IMR-90 (cell line): ENCODE measurements around the gene DPRX. TPM values are rescaled to one million over a fixed set of nuclear protein-coding genes. Genes with fewer than 3 reads are reported as not detected.

Source experiments
- ATAC-seq: fragments of 200-7000 bp; cut with Tn5 transposase; 2 replicates; pipeline ENCODE4 v1.9.1; 2020; ENCODE audit warnings: low read depth, mild to moderate bottlenecking, moderate library complexity
- BruUV-seq: library from RNA; stranded (reverse); fragments of 400-500 nt; replicated peaks from 2 replicates; lab custom pipeline; 2021; lab: Mats Ljungman, UMichigan
- CTCF ChIA-PET: fragments of 300-600 bp; formaldehyde crosslinking; extraction: SDS; loops from one replicate; lab custom pipeline; 2021; ENCODE audit warnings: antibody characterized with exemption; lab: Yijun Ruan, JAX
- POLR2A ChIA-PET: fragments of 300-600 bp; sonication (Branson Sonifier 250); formaldehyde crosslinking; loops from one replicate; lab custom pipeline; 2022; ENCODE audit warnings: antibody characterized with exemption; ENCODE audit not compliant: unreplicated experiment; lab: Charles Lee
- DNase-seq: peaks from one replicate; pipeline ENCODE4 v3.0.0; 2013
- H2AFZ ChIP-seq: replicated peaks from 2 replicates; pipeline ENCODE3; 2013; ENCODE audit warnings: low read length, mild to moderate bottlenecking; ENCODE audit not compliant: poor library complexity
- H2AK5ac ChIP-seq: 2 replicates; pipeline ENCODE4 v1.6.1; 2013; ENCODE audit warnings: low read depth, low read length, inconsistent platforms
- H2AK9ac ChIP-seq: replicated peaks from 2 replicates; pipeline ENCODE3; 2013; ENCODE audit warnings: mild to moderate bottlenecking, low read depth, low read length, moderate library complexity; ENCODE audit not compliant: poor library complexity
- H2BK120ac ChIP-seq: 2 replicates; pipeline ENCODE4 v1.6.1; 2013; ENCODE audit warnings: low read depth, low read length, inconsistent platforms
- H2BK15ac ChIP-seq: 3 replicates; pipeline ENCODE4 v1.6.1; 2013; ENCODE audit warnings: low read depth, low read length, inconsistent platforms
- H2BK20ac ChIP-seq: 2 replicates; pipeline ENCODE4 v1.6.1; 2013; ENCODE audit warnings: low read depth, mild to moderate bottlenecking, inconsistent platforms, low read length, moderate library complexity
- H2BK5ac ChIP-seq: 2 replicates; pipeline ENCODE4 v1.6.1; 2013; ENCODE audit warnings: mild to moderate bottlenecking, low read depth, low read length, inconsistent platforms; ENCODE audit not compliant: poor library complexity, severe bottlenecking
- H3K14ac ChIP-seq: replicated peaks from 2 replicates; pipeline ENCODE4 v1.6.1; 2013; ENCODE audit warnings: low read depth, low read length, inconsistent platforms
- H3K18ac ChIP-seq: 2 replicates; pipeline ENCODE4 v1.6.1; 2013; ENCODE audit warnings: low read depth, low read length, control low read depth
- H3K23ac ChIP-seq: 2 replicates; pipeline ENCODE4 v1.6.1; 2013; ENCODE audit warnings: low read depth, low read length, inconsistent platforms
- H3K27ac ChIP-seq: 2 replicates; pipeline ENCODE4 v1.5.1; 2013; ENCODE audit warnings: mild to moderate bottlenecking, control low read depth, low read length; ENCODE audit not compliant: insufficient read depth
- H3K27me3 ChIP-seq: 2 replicates; pipeline ENCODE4 v1.6.1; 2013; ENCODE audit warnings: low read length; ENCODE audit not compliant: control insufficient read depth, insufficient read depth
- H3K36me3 ChIP-seq: 2 replicates; pipeline ENCODE4 v1.6.1; 2013; ENCODE audit warnings: low read length, mixed read lengths; ENCODE audit not compliant: control insufficient read depth, insufficient read depth
- H3K4ac ChIP-seq: 2 replicates; pipeline ENCODE4 v1.6.1; 2013; ENCODE audit warnings: low read depth, low read length, inconsistent platforms
- H3K4me1 ChIP-seq: 2 replicates; pipeline ENCODE4 v1.6.1; 2013; ENCODE audit warnings: low read length, mixed read lengths; ENCODE audit not compliant: control insufficient read depth, insufficient read depth
- H3K4me2 ChIP-seq: 2 replicates; pipeline ENCODE4 v1.6.1; 2013; ENCODE audit warnings: low read depth, mild to moderate bottlenecking, control low read depth, low read length, moderate library complexity
- H3K4me3 ChIP-seq: 2 replicates; pipeline ENCODE4 v1.5.1; 2013; ENCODE audit warnings: low read depth, mild to moderate bottlenecking, control low read depth, low read length, moderate library complexity; ENCODE audit not compliant: insufficient read depth
- H3K56ac ChIP-seq: 2 replicates; pipeline ENCODE4 v1.6.1; 2013; ENCODE audit warnings: low read length, inconsistent platforms; ENCODE audit not compliant: insufficient read depth; ENCODE audit errors: extremely low read depth
- H3K79me1 ChIP-seq, 2 experiments: 2 replicates each; pipeline ENCODE4 v1.6.1; 2013; ENCODE audit warnings: low read length in 2 of 2, inconsistent platforms in 1 of 2, low read depth in 1 of 2
- H3K9ac ChIP-seq: 2 replicates; pipeline ENCODE4 v1.6.1; 2013; ENCODE audit warnings: low read depth, low read length, control low read depth
- H3K9me1 ChIP-seq: 2 replicates; pipeline ENCODE4 v1.6.1; 2013; ENCODE audit warnings: low read length, inconsistent platforms; ENCODE audit not compliant: insufficient read depth
- H3K9me3 ChIP-seq: 2 replicates; pipeline ENCODE4 v1.6.1; 2013; ENCODE audit warnings: low read length; ENCODE audit not compliant: control insufficient read depth, insufficient read depth
- H4K20me1 ChIP-seq: 2 replicates; pipeline ENCODE4 v1.6.1; 2013; ENCODE audit warnings: low read length, inconsistent platforms; ENCODE audit not compliant: insufficient read depth
- H4K5ac ChIP-seq: 2 replicates; pipeline ENCODE4 v1.6.1; 2013; ENCODE audit warnings: mild to moderate bottlenecking, low read depth, low read length, control low read depth
- H4K8ac ChIP-seq, 2 experiments: 2 replicates each; pipeline ENCODE4 v1.6.1; 2013; ENCODE audit warnings: low read depth in 2 of 2, low read length in 2 of 2, control low read depth in 1 of 2, inconsistent platforms in 1 of 2
- H4K91ac ChIP-seq: 2 replicates; pipeline ENCODE4 v1.6.1; 2013; ENCODE audit warnings: low read depth, low read length, inconsistent platforms; ENCODE audit not compliant: insufficient read depth
- BHLHE40 ChIP-seq: fragments of 150-350 bp; IDR thresholded peaks from 2 replicates; pipeline ENCODE4 v1.6.1; 2016; ENCODE audit warnings: mild to moderate bottlenecking, low read depth, low read length
- CEBPB ChIP-seq: IDR thresholded peaks from 2 replicates; pipeline ENCODE4 v1.6.1; 2012; ENCODE audit warnings: low read depth, low read length, improper control_type of control experiment
- CHD1 ChIP-seq: IDR thresholded peaks from 2 replicates; pipeline ENCODE4 v1.6.1; 2012; ENCODE audit warnings: low read depth, low read length, improper control_type of control experiment
- ELK1 ChIP-seq: fragments of 150-350 bp; IDR thresholded peaks from 2 replicates; pipeline ENCODE4 v1.6.1; 2016; ENCODE audit warnings: low read depth, mild to moderate bottlenecking, low read length, moderate library complexity, borderline replicate concordance
- FOS ChIP-seq: fragments of 150-350 bp; IDR thresholded peaks from 2 replicates; pipeline ENCODE4 v1.6.1; 2016; ENCODE audit warnings: low read depth, low read length
- NFE2L2 ChIP-seq: fragments of 150-350 bp; IDR thresholded peaks from 2 replicates; pipeline ENCODE4 v1.6.1; 2016; ENCODE audit warnings: low read depth, mild to moderate bottlenecking, low read length
- RAD21 ChIP-seq: IDR thresholded peaks from 2 replicates; pipeline ENCODE4 v1.6.1; 2012; ENCODE audit warnings: low read length, improper control_type of control experiment
- RCOR1 ChIP-seq: IDR thresholded peaks from 2 replicates; pipeline ENCODE4 v1.6.1; 2012; ENCODE audit warnings: mild to moderate bottlenecking, low read length, improper control_type of control experiment; ENCODE audit not compliant: insufficient replicate concordance
- SMC3 ChIP-seq: fragments of 150-350 bp; IDR thresholded peaks from 2 replicates; pipeline ENCODE4 v1.6.1; 2016; ENCODE audit warnings: low read depth, mild to moderate bottlenecking, antibody characterized with exemption, low read length, moderate library complexity
- WGBS, 2 experiments: methylation state at CpG; one replicate each; pipeline versions ENCODE4 v1.1.5 to v1.1.7; 2013; ENCODE audit warnings: missing lambda C conversion rate in 2 of 2; ENCODE audit not compliant: insufficient read length in 1 of 2; ENCODE audit errors: extremely low coverage in 2 of 2; 5-methylcytosine and 5-hydroxymethylcytosine counted together
- dilution Hi-C: fragments of 300-500 bp; cut with HindIII; formaldehyde crosslinking; loops from one replicate; pipeline ENCODE4 v1.14.3; 2018; ENCODE audit warnings: low sequenced_read_pairs; ENCODE audit not compliant: unreplicated experiment
- in situ Hi-C: fragments of 300-500 bp; cut with MboI; formaldehyde crosslinking; loops from 3 replicates; pipeline ENCODE4 v1.14.3; 2019; ENCODE audit warnings: low sequenced_read_pairs, inconsistent platforms, mixed read lengths
- intact Hi-C: fragments of 100-400 bp; cut with micrococcal nuclease; formaldehyde crosslinking; loops from 2 replicates; pipeline ENCODE4 v1.10.0; 2022
- polyA plus RNA-seq, 3 experiments: library from polyadenylated mRNA; depleted of rRNA; stranded (reverse); fragments of >200 nt; gene quantifications; 2 replicates each; pipeline ENCODE4 v1.2.3, GENCODE V29; 2012; ENCODE audit warnings: low replicate concordance in 1 of 3
- total RNA-seq: library from RNA; depleted of rRNA; stranded (reverse); fragments of >200 nt; gene quantifications from 2 replicates; pipeline ENCODE4 v1.2.3, GENCODE V29; 2012

Gene DPRX
- total and polyA plus RNA-seq, 2 of the 4 experiments (the other 2 are of a cell fraction) = not detected

- H4K91ac ChIP-seq = no peak overlapping the region
- H3K4me1 ChIP-seq = no peaks in the 10 kb centered on the region
- H3K36me3 ChIP-seq = no peaks in the 10 kb centered on the region
- H2AK5ac ChIP-seq = no peak overlapping the region
- H3K56ac ChIP-seq = no peak overlapping the region
- no peak overlapping the region for H2AK9ac ChIP-seq
- H2BK15ac ChIP-seq = no peak overlapping the region
- no peak overlapping the region for H3K23ac ChIP-seq
- DNase-seq = no peak
- no peak overlapping the region for H3K18ac ChIP-seq
- CTCF ChIA-PET = no interaction called here
- intact Hi-C loops (no loop called here), dilution Hi-C loops (no loop called here), in situ Hi-C loops (no loop called here)
- H3K4me2 ChIP-seq = no peak overlapping the region
- peaks cover 46% of the 10 kb centered on the region for H3K9me3 ChIP-seq
- no peak overlapping the region for H3K4ac ChIP-seq
- ATAC-seq = no peak
- H3K9ac ChIP-seq = no peak overlapping the region
- 51% methylated on average over 4 of the region's 13 CpGs; no CpG with 5 or more reads in 1 of the 2 experiments for WGBS, 2 experiments
- no peaks in the 10 kb centered on the region for H3K27me3 ChIP-seq
- no peaks in the 10 kb centered on the region for H4K20me1 ChIP-seq
- H3K27ac ChIP-seq = no peak overlapping the region
- POLR2A ChIA-PET = no interaction called here
- no TSS peak for BruUV-seq
- no peak overlapping the region for H2BK20ac ChIP-seq
- H3K79me1 ChIP-seq = no peaks in the 10 kb centered on the region
- H4K8ac ChIP-seq = no peak overlapping the region
- no peak overlapping the region for H3K4me3 ChIP-seq
- TF ChIP-seq CEBPB (no peak), RAD21 (no peak), NFE2L2 (no peak), CHD1 (no peak), ELK1 (no peak), RCOR1 (no peak), BHLHE40 (no peak), SMC3 (no peak), FOS (no peak)
- H2BK120ac ChIP-seq = no peak overlapping the region
- no peak overlapping the region for H2AFZ ChIP-seq
- no peak overlapping the region for H3K14ac ChIP-seq
- H4K5ac ChIP-seq = no peak overlapping the region
- no peak overlapping the region for H2BK5ac ChIP-seq
- no peaks in the 10 kb centered on the region for H3K9me1 ChIP-seq
Observed at GRCh38 chr19:53647350-53647749, 15.6 kb downstream of the DPRX start.
